ENCODE data around the gene KIF6. TPM values are rescaled to one million over a fixed set of nuclear protein-coding genes. Genes with fewer than 3 reads are reported as not detected.

The KIF6 gene
- total RNA-seq, 4 donors from 2014 or later, result 0.10 to 0.61 (median 0.13) TPM; not detected in 1

DNA sequence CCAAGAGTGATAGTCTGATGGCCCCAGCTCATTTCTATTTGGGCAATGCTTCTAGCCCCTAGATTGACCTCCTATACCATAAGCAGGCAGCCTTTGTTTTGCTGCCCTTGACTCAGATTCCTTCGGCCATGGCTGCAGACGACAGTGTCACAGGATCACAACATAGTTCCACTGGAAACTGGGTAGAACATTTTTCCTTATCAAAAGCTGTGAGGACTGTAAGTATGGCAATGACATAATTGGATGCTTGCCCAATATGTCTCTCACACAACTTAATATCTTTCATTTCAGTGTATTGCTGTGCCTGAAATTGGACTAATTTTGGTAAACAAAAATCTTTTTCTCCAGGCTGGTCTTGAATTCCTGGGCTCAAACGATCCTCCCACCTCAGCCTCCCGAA lies 22.9 kb downstream of the KIF6 start:
- intact Hi-C loops (cut with DNase I; ENCODE audit: low total_unique reads), result no loop called here
- WGBS, 2 donors, result 75 to 88% methylated on average over 4 of the region's 4 CpGs
- H3K4me3 ChIP-seq (ENCODE audit: low read depth, poor library complexity, severe bottlenecking), result no peak overlapping the region
- no peak for DNase-seq (ENCODE audit: low spot score in 2 of 2)
- TF ChIP-seq POLR2A (IDR thresholded peaks at IDR 0.05), result no peak
- TF ChIP-seq, protein P1, sequence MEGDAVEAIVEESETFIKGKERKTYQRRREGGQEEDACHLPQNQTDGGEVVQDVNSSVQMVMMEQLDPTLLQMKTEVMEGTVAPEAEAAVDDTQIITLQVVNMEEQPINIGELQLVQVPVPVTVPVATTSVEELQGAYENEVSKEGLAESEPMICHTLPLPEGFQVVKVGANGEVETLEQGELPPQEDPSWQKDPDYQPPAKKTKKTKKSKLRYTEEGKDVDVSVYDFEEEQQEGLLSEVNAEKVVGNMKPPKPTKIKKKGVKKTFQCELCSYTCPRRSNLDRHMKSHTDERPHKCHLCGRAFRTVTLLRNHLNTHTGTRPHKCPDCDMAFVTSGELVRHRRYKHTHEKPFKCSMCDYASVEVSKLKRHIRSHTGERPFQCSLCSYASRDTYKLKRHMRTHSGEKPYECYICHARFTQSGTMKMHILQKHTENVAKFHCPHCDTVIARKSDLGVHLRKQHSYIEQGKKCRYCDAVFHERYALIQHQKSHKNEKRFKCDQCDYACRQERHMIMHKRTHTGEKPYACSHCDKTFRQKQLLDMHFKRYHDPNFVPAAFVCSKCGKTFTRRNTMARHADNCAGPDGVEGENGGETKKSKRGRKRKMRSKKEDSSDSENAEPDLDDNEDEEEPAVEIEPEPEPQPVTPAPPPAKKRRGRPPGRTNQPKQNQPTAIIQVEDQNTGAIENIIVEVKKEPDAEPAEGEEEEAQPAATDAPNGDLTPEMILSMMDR (IDR thresholded peaks at IDR 0.05), result no peak

DNA sequence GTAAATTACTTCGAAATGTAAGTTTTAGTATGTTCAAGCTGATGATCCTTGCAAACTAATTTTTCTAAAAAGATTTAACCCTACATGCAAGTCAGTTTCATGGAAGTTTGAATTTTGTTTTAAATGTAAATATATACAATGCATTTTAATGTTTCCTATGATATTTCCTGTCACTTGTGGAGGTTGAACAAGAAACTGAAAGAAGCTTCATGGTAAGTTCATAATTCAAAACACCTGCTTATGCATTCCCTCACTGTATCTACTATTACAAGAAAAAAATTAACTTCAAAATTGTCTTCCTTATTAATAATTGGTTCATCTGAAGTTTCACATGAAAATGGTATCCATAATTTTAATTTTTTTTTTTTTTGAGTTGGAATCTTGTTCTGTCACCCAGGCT lies 24.8 kb downstream of the KIF6 start:
- WGBS, 2 donors, result 90 to 91% methylated on average over 1 of the region's 1 CpG
- TF ChIP-seq, protein P1 (IDR thresholded peaks at IDR 0.05), result no peak
- no peak for TF ChIP-seq POLR2A (IDR thresholded peaks at IDR 0.05)
- DNase-seq (ENCODE audit: low spot score in 2 of 2), result no peak
- intact Hi-C loops (cut with DNase I; ENCODE audit: low total_unique reads), result no loop called here
- H3K4me3 ChIP-seq (ENCODE audit: low read depth, poor library complexity, severe bottlenecking), result no peak overlapping the region

- WGBS, 2 donors, result 63 to 64% methylated on average over 1 of the region's 1 CpG
- no peak overlapping the region for H3K4me3 ChIP-seq (ENCODE audit: low read depth, poor library complexity, severe bottlenecking)
- TF ChIP-seq POLR2A (IDR thresholded peaks at IDR 0.05), result no peak
- TF ChIP-seq, protein P1 (IDR thresholded peaks at IDR 0.05), result no peak
- no peak for DNase-seq (ENCODE audit: low spot score in 2 of 2)
- intact Hi-C loops (cut with DNase I; ENCODE audit: low total_unique reads), result no loop called here
Measured at GRCh38 chr6:39698789-39699188, 26.4 kb downstream of the KIF6 start.

DNA sequence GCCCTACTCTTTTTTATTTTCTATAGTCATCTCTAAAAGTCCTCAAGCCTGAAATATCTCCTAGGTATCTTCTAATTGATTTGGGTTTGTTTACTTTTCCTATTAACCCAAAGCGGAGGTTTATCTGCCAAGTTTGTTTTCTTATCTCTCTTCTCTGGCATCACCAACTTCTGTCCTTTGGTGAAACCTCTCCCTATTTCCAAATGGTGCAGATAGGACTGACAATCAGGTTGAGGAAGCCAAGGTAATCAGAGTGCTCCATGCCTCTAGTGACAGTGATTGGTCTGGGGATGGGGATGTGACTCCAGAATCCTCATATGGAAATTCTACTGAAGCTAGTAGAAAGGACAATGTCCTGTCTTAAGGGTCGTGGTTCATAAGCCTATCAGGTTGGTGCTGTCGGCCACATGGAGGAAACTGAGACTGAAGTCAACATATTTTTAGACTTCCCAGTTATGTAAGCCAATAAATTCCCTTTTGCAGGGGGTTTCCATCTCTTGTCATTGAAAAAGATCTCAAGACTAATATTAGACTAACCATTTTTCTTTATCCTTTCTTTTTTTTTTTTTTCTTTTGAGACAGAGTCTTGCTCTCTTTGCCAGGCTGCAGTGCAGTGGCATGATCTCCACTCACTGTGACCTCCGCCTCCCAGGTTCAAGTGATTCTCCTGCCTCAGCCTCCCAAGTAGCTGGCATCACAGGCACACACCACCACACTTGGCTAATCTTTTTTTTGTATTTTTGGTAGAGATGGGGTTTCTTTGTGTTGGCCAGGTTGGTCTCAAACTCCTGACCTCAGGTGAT lies 28.0 kb downstream of the KIF6 start:
- TF ChIP-seq, protein P1 (IDR thresholded peaks at IDR 0.05), result no peak
- TF ChIP-seq POLR2A (IDR thresholded peaks at IDR 0.05), result no peak
- intact Hi-C loops (cut with DNase I; ENCODE audit: low total_unique reads), result no loop called here
- no peak for DNase-seq (ENCODE audit: low spot score in 2 of 2)
- H3K4me3 ChIP-seq (ENCODE audit: low read depth, poor library complexity, severe bottlenecking), result no peak overlapping the region
- 83 to 85% methylated on average over 4 of the region's 4 CpGs for WGBS, 2 donors

GRCh38 chr6:39695447-39695846 lies 29.8 kb downstream of the KIF6 start:
- intact Hi-C loops (cut with DNase I; ENCODE audit: low total_unique reads), result no loop called here
- no peak for DNase-seq (ENCODE audit: low spot score in 2 of 2)
- no peak overlapping the region for H3K4me3 ChIP-seq (ENCODE audit: low read depth, poor library complexity, severe bottlenecking)
- TF ChIP-seq POLR2A (IDR thresholded peaks at IDR 0.05), result no peak
- TF ChIP-seq, protein P1 (IDR thresholded peaks at IDR 0.05), result no peak

DNA sequence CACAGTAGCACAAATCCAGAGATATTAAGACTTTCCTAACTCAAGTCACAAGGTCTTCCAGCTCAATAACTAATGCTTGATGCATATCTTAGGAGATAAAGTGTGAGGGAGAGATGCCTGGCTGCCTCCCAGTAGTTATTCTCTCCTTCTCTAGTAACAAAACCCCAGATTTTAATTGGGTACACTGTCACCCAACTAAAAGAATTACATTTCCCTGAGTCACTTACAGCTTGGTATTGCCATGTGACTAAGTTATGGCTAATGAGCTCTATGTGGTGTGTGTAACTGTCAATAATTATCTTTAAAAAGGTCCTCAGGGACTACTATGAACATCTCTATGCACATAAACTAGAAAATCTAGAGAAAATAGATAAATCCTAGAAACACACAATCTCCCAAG lies 32.0 kb downstream of the KIF6 start:
- DNase-seq (ENCODE audit: low spot score in 2 of 2), result no peak
- intact Hi-C loops (cut with DNase I; ENCODE audit: low total_unique reads), result no loop called here
- no peak overlapping the region for H3K4me3 ChIP-seq (ENCODE audit: low read depth, poor library complexity, severe bottlenecking)
- TF ChIP-seq, protein P1 (IDR thresholded peaks at IDR 0.05), result no peak
- TF ChIP-seq POLR2A (IDR thresholded peaks at IDR 0.05), result no peak
